CD4-positive, alpha-beta T cell treated with Interleukin-1 beta for 1 hour (primary cell): Measurements from ENCODE around the gene ANKRD11.

ENCODE experiments used
- DNase-seq, 2 donors: peaks; one replicate each; pipeline ENCODE4 v3.0.0-alpha.2; 2020 to 2022

Gene ANKRD11

GRCh38 chr16:89293276-89294143, 196.9 kb downstream of the ANKRD11 start:
- DNase-seq = no peak

GRCh38 chr16:89292443-89293078, 197.8 kb downstream of the ANKRD11 start:
- DNase-seq = no peak

DNA sequence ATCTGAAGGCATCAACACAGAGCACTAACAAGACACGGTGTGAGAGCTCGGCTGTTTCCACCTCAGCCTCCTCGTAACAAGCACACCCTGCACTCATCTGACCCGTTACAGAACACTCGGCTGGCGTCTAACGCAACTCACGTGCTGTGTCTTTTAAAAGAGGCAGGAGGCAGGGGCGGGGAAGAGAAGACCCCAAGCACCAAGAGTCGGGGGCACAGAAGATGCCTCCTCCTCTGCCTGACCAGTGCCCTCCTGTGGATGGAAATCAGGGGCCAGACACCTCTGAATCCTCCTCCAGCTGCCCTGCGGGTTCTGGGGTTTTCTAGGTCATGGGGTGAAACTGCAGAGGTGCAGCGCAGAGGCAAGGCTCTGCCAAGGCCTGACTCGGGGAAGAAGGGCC, 198.6 kb downstream of the ANKRD11 start:
- DNase-seq = no peak

- no peak for DNase-seq
These were observed 199.0 kb downstream of the ANKRD11 start for GRCh38 chr16:89291363-89291762.

DNA sequence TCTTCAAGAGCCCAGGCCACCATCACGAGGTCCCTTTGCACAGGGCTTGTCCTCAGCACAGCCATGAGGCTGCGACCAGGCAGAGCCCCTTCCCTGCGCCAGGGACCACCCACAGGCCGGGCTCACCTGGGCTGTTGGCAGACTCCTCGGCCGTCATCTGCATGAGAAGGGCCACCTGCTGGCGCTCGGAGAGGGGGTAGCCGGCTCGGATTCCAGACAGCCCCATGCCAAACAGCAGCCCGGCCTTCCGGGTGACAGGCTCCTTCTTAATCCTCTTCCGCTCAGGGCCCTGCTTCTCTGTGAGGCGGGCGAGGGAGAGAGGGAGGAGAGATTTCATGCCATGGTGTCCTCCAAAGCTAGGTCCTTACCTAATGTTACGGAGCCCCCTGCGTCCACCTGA, 199.5 kb downstream of the ANKRD11 start:
- DNase-seq = no peak

GRCh38 chr16:89290472-89290871, 199.9 kb downstream of the ANKRD11 start:
- DNase-seq = no peak

GRCh38 chr16:89289428-89290395, 200.6 kb downstream of the ANKRD11 start:
- peak; percentile 72 to 74 for DNase-seq

GRCh38 chr16:89288966-89289365, 201.4 kb downstream of the ANKRD11 start:
- DNase-seq = no peak

DNA sequence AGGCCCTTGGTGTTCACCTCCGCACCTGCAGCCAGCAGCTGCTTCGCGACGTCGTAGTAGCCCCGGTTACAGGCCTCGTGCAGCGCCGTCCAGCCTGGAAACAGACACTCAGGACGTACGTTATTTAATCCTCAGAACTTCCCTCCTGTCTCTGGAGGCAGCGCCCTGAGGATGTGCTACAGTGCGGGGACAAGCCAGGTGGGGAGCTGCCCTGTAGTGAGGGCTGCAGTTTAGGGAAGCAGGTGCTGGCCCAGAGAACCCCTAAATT, 201.8 kb downstream of the ANKRD11 start:
- DNase-seq = no peak

- DNase-seq = no peak
These were observed 202.4 kb downstream of the ANKRD11 start for GRCh38 chr16:89287777-89288576.

- no peak for DNase-seq
These were observed 204.3 kb downstream of the ANKRD11 start for GRCh38 chr16:89286096-89286495.

DNA sequence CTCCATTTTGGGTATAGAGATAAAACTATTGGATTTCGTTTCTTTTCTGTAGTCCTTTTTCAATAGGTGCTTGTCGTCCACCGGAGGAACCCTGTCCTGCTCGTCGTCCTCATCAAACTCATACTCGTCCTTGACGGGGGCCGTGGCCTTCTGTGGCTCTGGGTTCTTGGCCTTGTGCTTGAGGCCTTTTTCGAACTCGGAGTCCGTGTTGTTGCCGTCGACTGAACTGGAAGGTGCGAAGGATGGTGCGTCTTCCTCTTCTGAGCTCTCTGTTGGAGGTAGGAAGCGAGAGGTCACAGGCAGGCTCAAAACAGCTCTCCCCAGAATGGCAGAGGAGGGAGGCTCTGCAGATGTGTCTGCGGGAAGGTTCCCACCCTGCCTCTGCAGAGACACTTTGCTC, 205.0 kb downstream of the ANKRD11 start:
- no peak for DNase-seq

DNA sequence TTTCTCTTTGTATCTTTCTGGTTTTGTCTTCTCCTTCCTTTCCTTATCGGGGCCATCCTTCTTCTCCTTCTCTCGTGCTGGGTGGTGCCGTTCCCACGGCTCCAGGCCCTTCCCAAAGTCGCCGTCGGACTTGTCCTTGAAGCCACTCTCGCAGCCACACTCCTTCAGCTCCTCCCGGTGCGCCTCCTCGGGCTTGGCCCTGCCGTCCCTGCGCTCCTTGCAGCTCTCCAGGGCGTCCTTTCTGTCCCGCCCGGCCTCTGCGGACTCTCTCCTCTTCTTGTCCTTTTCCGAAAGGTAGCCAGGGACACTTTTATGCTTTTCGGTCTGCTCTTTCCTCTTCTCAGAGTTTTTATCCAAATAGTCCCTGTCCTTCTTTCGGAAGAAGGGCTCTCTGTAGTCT, 206.9 kb downstream of the ANKRD11 start:
- no peak for DNase-seq

DNA sequence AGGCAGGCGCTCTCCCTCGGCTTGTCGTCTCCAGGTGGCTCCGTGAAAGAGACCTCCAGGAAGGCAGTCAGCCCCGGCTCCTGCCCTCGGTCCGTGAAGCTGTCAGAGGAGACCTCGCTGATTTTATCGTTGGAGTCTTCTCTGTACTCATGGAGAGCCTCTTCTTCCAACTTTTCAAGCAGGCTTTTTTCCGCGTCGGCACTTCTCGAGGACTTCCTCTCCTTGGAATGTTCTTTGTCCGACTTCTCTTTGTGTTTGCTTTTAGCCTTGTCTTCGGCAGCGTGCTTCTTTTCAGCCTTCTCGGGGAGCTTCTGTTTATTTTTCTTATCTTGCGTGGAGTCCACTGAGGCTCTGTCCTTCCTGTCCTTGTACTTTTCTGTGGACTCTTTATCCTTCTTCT, 207.8 kb downstream of the ANKRD11 start:
- no peak for DNase-seq

DNA sequence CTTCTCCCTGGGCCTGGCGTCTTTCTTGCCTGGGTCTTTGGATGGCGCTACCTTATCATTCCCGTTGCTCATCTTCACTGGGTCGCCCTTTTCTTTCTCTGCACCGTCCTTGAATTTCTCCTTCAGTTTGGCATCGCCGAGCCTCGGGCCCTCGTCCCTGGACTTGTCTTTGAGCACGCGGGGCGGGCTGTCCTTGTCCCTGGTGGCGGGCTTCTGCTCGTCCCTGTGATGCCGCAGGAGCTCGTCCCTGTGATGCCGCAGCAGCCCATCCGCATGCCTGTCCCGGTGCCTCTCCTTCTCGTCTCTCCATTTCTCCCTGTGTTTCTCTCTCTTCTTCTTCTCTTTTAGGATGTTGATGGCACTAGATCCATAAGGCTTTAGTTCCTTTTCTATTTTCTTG, 208.5 kb downstream of the ANKRD11 start:
- DNase-seq = no peak

DNA sequence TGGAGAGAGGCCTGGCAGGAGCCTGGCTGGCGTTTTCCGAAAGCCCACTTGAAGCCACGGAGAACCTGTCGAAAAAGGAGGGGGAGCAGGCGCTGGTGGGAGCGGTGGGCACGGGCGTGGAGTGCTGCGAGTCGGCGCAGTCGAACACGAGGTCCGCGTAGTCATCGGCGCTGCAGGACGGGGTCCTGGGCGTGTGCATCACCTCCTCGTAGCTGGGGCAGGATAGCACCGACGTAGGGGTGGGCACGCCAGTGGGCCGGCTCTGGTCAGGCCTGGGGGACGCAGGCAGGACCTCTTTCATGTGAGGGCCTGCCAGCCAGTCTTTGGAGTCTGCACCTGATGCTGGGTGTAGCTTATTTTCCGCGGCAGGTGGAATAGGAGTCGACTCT, 209.2 kb downstream of the ANKRD11 start:
- no peak for DNase-seq

GRCh38 chr16:89280546-89281188, 209.7 kb downstream of the ANKRD11 start:
- DNase-seq = no peak

DNA sequence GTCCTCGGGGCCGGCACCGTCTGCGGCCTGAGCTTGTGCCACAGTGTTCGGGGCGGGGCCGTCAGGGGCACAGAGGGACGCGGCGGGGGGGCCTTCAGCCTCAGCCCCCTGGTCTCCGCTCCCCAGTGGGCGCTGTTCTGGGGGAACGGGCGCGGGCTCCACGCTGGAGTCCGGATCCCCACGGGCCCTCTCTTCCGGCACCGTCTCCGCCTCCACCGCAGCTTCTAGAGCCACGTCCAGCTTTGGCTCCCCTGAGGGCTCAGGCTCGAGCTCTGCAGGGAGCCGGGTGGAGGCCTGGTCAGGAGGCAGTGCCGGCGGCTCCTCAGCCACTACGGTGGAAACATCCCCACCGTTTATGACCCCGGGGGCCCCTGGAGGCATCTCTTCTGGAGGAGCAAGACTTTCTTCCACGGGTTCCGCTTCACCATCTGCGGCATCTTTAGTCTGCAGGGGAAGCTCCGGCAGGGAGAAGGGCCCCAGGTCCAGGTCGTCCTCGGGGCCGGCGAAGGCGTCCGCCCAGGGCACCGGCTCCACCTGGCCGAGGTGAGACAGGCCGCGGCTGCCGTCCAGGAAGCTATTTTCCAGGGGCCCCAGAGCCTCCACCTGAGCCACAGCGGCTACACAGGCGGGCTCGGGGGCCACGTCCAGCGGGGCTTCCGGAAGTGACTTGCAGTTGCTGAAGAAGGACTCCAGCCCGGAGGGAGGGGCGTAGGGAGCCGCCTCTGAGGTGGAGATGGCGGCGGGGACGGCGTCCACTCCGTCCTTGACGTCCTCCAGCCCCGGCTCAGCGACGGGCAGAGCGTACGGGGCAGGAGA, 210.5 kb downstream of the ANKRD11 start:
- no peak for DNase-seq

DNA sequence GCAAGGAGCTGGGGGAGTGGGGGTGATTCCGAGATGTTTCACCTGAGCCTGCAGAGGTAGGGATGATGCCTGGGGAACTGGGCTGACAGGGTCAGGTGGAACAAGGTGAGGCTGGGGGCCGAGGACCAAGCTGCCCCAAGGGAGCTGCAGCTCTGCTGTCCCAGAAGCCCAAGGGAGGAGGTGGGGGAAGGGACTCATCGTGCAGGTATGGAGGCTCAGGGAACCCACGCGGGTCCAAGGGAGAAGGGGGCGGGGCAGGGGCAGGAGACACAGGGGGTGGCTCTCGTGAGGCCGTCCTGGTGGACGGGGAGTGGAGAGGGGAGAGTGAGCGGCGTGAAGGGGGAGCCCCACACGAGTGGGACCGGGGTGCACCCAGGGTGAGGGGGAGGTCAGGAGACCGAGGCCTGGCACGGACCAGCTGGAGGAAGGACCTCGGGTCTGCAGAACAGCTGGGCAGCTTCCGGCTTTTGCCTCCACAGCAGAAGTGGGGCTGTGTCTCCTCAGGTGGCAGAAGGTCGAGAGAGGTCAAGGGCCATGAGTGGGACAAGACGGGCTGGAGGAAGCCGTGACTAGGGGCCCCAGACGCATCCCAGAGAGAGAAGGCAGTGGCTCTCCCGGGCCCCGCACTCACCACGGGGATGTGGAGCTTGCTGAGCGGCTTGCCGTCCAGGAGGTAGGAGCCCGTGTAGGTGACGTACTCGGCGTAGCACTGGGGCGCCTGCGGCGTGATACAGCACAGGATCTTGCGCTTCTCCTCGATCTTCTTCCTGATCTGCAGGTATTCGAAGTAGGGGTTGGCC, 211.7 kb downstream of the ANKRD11 start:
- no peak for DNase-seq

- no peak for DNase-seq
These were observed 212.6 kb downstream of the ANKRD11 start for GRCh38 chr16:89277641-89278341.
